ENCODE measurements around the gene KCNK16. TPM values are rescaled to one million over a fixed set of nuclear protein-coding genes. Genes with fewer than 3 reads are reported as not detected.

The KCNK16 gene
- total and polyA plus RNA-seq, 2 of the 13 experiments (the other 11 are each of a cell fraction or from before 2014, with no cell fraction given): not detected

GRCh38 chr6:39266375-39266774 lies 56.1 kb downstream of the KCNK16 start:
- intact Hi-C loops (cut with micrococcal nuclease; ENCODE audit: unreplicated experiment) (no loop called here), in situ Hi-C loops (cut with HindIII; ENCODE audit: extremely low pct_ligation_motif_present, low pct_unique_long_range_greater_than_20kb) (no loop called here)
- no peak for ATAC-seq
- H3K4me1 ChIP-seq (ENCODE audit: insufficient read depth, low read length): no peaks in the 10 kb centered on the region
- no peak overlapping the region for H3K27ac ChIP-seq (ENCODE audit: extremely low read length, insufficient read depth, low read length)
- CTCF ChIA-PET (ENCODE audit: low intra/inter-chr PET ratio, low total read pairs): no interaction called here
- no peak overlapping the region for H3K9ac ChIP-seq (ENCODE audit: insufficient read depth, low read depth, low read length)
- no peak for FAIRE-seq
- no peak overlapping the region for H3K4me3 ChIP-seq (replicated peaks in 1 of 3; ENCODE audit: insufficient read depth in 1 of 3, low read depth in 2 of 3, low read length in 3 of 3)
- DNase-seq (ENCODE audit: low spot score): no peak
- no peaks in the 10 kb centered on the region for H3K27me3 ChIP-seq (ENCODE audit: control insufficient read depth in 1 of 2, insufficient read depth in 2 of 2, low read length in 2 of 2)
- H3K4me2 ChIP-seq (ENCODE audit: low read depth, low read length): no peak overlapping the region
- H2AFZ ChIP-seq (ENCODE audit: low read length): no peak overlapping the region
- WGBS (ENCODE audit: low lambda C conversion rate): 3% methylated on average over 2 of the region's 2 CpGs
- no peak for TF ChIP-seq FOXA1 (IDR thresholded peaks at IDR 0.05)
- no peak for TF ChIP-seq FOXA1 (CRISPR knock-in tag; IDR thresholded peaks at IDR 0.05)
- POLR2A ChIA-PET: no interaction called here
- no peaks in the 10 kb centered on the region for H4K20me1 ChIP-seq (ENCODE audit: insufficient read depth, low read length)
- H3K36me3 ChIP-seq (replicated peaks in 1 of 2; ENCODE audit: control insufficient read depth in 1 of 2, insufficient read depth in 2 of 2, low read length in 2 of 2): no peaks in the 10 kb centered on the region
- no peaks in the 10 kb centered on the region for H3K9me3 ChIP-seq (ENCODE audit: low read length)
- no TSS peak for BruUV-seq (replicated peaks)
- H3K79me2 ChIP-seq (ENCODE audit: insufficient read depth, low read length): no peaks in the 10 kb centered on the region

Other genes with a start within 250 kb of the KCNK16 start
- 16.0 and 18.7 TPM in 2 replicates for gene SAYSD1, start 207.5 kb downstream of the KCNK16 start, total RNA-seq (2016; rRNA removed; fragmentation: Illumina TruSeq; extraction: Trizol)
- gene SAYSD1, start 207.5 kb downstream of the KCNK16 start, polyA plus RNA-seq (2011; rRNA removed): 8.2 and 10.1 TPM in 2 replicates
- gene KCNK5, start 93.2 kb downstream of the KCNK16 start, total RNA-seq (2016; rRNA removed; fragmentation: Illumina TruSeq; extraction: Trizol): 0.04 TPM in 1 of 2 replicates, not detected in the other
- 0.03 TPM in 1 of 2 replicates, not detected in the other for gene KCNK5, start 93.2 kb downstream of the KCNK16 start, polyA plus RNA-seq (2011; rRNA removed)
- not detected in 2 replicates for gene KCNK17, start 8.3 kb downstream of the KCNK16 start, total RNA-seq (2016; rRNA removed; fragmentation: Illumina TruSeq; extraction: Trizol)
- gene KCNK17, start 8.3 kb downstream of the KCNK16 start, polyA plus RNA-seq (2011; rRNA removed): not detected in 2 replicates

Data from HepG2 (cell line).